BJ (cell line): Measurements from ENCODE around the gene RAB5B. TPM values are rescaled to one million over a fixed set of nuclear protein-coding genes. Genes with fewer than 3 reads are reported as not detected.
A peak's percentile ranks its signal among the peaks of the same experiment; 100 is the strongest.

Experiments
- CTCF ChIA-PET: fragments of 350-600 bp; formaldehyde crosslinking; extraction: SDS; loops from one replicate; lab custom pipeline; 2021; ENCODE audit warnings: antibody characterized with exemption, inconsistent platforms; lab: Yijun Ruan, JAX
- POLR2A ChIA-PET: fragments of 300-600 bp; sonication (Branson Sonifier 250); formaldehyde crosslinking; extraction: SDS; loops from one replicate; lab custom pipeline; 2021; ENCODE audit warnings: antibody characterized with exemption; lab: Charles Lee
- DNase-seq: peaks from one replicate; pipeline ENCODE4 v3.0.0-alpha.2; 2011; ENCODE audit warnings: low read depth
- H3K27me3 ChIP-seq: 2 replicates; pipeline ENCODE4 v1.6.0; 2011; ENCODE audit warnings: low read length; ENCODE audit not compliant: control insufficient read depth, insufficient read depth
- H3K36me3 ChIP-seq: 2 replicates; pipeline ENCODE4 v1.5.1; 2011; ENCODE audit warnings: low read length; ENCODE audit not compliant: control insufficient read depth, insufficient read depth
- H3K4me3 ChIP-seq: 2 replicates; pipeline ENCODE4 v1.5.1; 2011; ENCODE audit warnings: low read depth, mild to moderate bottlenecking, control low read depth, low read length
- polyA plus RNA-seq: library from polyadenylated mRNA; depleted of rRNA; stranded (reverse); fragments of >200 nt; gene quantifications from 2 replicates; pipeline ENCODE4 v1.2.3, GENCODE V29; 2011
- TF ChIP-seq, protein P1 (sequence below): IDR thresholded peaks from 2 replicates; pipeline ENCODE4 v1.5.1; 2011; ENCODE audit warnings: low read depth, mild to moderate bottlenecking, control low read depth, inconsistent platforms, low read length, moderate library complexity; ENCODE audit not compliant: insufficient read depth

Gene RAB5B
- polyA plus RNA-seq, 1 experiment, result 117 TPM

DNA sequence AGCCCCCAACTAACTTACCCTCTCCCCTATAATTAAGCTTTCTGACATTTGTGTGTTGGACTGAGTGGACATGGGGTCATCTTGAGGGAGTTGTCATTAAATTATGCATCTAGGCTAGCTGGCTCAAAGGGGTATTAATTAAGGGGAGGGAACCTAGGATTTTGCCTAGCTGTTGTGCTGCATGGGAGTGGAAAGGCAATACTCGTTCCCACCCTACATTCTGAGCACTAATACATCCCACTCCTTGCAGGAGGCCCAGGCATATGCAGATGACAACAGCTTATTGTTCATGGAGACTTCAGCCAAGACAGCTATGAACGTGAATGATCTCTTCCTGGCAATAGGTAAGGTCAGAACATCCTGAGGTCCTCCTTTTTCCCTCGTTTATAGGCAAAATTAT, 17.2 kb downstream of the RAB5B start:
- ChIA-PET POLR2A (no interaction called here), CTCF (interaction anchor here (1.0 to 2.0 kb wide), 3 partner anchors 9 to 646 kb away, joined by 3 to 7 read pairs (median 3); no protein-coding TSS in a partner anchor)
- Histone ChIP-seq H3K27me3 (no peaks in the 10 kb centered on the region), H3K36me3 (peaks cover 27% of the 10 kb centered on the region), H3K4me3 (no peak overlapping the region)
- TF ChIP-seq, protein P1, sequence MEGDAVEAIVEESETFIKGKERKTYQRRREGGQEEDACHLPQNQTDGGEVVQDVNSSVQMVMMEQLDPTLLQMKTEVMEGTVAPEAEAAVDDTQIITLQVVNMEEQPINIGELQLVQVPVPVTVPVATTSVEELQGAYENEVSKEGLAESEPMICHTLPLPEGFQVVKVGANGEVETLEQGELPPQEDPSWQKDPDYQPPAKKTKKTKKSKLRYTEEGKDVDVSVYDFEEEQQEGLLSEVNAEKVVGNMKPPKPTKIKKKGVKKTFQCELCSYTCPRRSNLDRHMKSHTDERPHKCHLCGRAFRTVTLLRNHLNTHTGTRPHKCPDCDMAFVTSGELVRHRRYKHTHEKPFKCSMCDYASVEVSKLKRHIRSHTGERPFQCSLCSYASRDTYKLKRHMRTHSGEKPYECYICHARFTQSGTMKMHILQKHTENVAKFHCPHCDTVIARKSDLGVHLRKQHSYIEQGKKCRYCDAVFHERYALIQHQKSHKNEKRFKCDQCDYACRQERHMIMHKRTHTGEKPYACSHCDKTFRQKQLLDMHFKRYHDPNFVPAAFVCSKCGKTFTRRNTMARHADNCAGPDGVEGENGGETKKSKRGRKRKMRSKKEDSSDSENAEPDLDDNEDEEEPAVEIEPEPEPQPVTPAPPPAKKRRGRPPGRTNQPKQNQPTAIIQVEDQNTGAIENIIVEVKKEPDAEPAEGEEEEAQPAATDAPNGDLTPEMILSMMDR, result no peak
- no peak for DNase-seq

GRCh38 chr12:55993230-55993853, 19.5 kb downstream of the RAB5B start:
- H3K36me3 ChIP-seq, result peaks cover 26% of the 10 kb centered on the region
- DNase-seq, result no peak
- H3K27me3 ChIP-seq, result no peaks in the 10 kb centered on the region
- TF ChIP-seq, protein P1, result no peak
- ChIA-PET POLR2A (no interaction called here), CTCF (interaction anchor here (1.3 to 1.7 kb wide), 3 partner anchors 13 to 27 kb away, joined by 3 to 5 read pairs (median 4); partner anchors contain the start of gene RAB5B)
- H3K4me3 ChIP-seq, result no peak overlapping the region

DNA sequence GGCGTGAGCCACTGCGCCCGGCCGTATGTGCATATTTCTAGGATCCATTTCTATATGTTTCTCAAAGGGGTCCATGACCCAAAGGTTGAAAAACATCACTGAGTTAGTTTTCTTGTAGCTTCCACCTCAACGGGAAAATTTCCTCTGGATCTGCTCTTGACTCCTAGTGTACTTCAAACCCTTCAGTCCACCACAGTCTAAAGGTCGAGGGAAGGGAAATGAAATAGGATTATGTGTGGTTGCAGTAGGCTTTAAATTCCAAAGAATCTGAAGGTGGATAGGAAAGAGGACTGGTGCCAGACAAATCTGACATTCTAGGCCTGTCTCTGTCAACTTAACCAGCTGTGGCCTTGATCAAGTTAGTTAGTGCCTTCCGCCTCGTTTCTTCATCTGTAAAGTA, 21.5 kb downstream of the RAB5B start:
- Histone ChIP-seq H3K36me3 (peaks cover 22% of the 10 kb centered on the region), H3K4me3 (no peak overlapping the region), H3K27me3 (no peaks in the 10 kb centered on the region)
- ChIA-PET POLR2A (no interaction called here), CTCF (interaction anchor here (0.6 to 6.9 kb wide), 21 partner anchors 11 to 176 kb away, joined by 3 to 86 read pairs (median 7); partner anchors contain the start of genes IKZF4, MMP19, PA2G4 and RAB5B)
- TF ChIP-seq, protein P1, result no peak
- DNase-seq, result no peak

GRCh38 chr12:55996201-55996714, 22.4 kb downstream of the RAB5B start:
- CTCF ChIA-PET, result interaction anchor here (0.6 to 6.9 kb wide), 26 partner anchors 9 to 258 kb away, joined by 3 to 86 read pairs (median 5); partner anchors contain the start of genes IKZF4, MMP19, PA2G4 and RAB5B

More at GRCh38 chr12:55996201-55996714, 22.4 kb downstream of the RAB5B start:
- TF ChIP-seq, protein P1, result peak; percentile 78
- DNase-seq, result no peak
- peak overlapping the region; percentile 72 for H3K4me3 ChIP-seq
- H3K27me3 ChIP-seq, result no peaks in the 10 kb centered on the region
- POLR2A ChIA-PET, result interaction anchor here (1.0 kb wide), 1 partner anchor 33 kb away, joined by 13 read pairs; no protein-coding TSS in a partner anchor
- H3K36me3 ChIP-seq, result peaks cover 14% of the 10 kb centered on the region
